H1 (cell line): ENCODE data around the gene MTHFD1. TPM values are rescaled to one million over a fixed set of nuclear protein-coding genes. Genes with fewer than 3 reads are reported as not detected.

Experiments used
- CTCF ChIA-PET: fragments of 300-600 bp; sonication (Branson Sonifier 250); formaldehyde crosslinking; loops from one replicate; lab custom pipeline; 2021; ENCODE audit not compliant: partially characterized antibody; lab: Charles Lee
- POLR2A ChIA-PET: fragments of 300-600 bp; sonication (Branson Sonifier 250); formaldehyde crosslinking; loops from one replicate; lab custom pipeline; 2021; ENCODE audit warnings: inconsistent platforms; ENCODE audit not compliant: partially characterized antibody; lab: Charles Lee
- DNase-seq, 2 experiments: peaks; one replicate each; pipeline versions ENCODE4 v3.0.0 to v3.0.0-alpha.2; 2010 to 2022; ENCODE audit warnings: low spot score in 2 of 2, low read depth in 1 of 2, mixed read lengths in 1 of 2
- FAIRE-seq: peaks from 2 replicates; lab custom pipeline; 2011; peaks lifted over from hg19 to GRCh38; lab: Jason Lieb, UNC
- H2AFZ ChIP-seq: 2 replicates; pipeline ENCODE4 v1.8.1; 2012; ENCODE audit warnings: low read length, inconsistent platforms
- H2AK5ac ChIP-seq: 2 replicates; pipeline ENCODE4 v1.6.1; 2013; ENCODE audit warnings: low read depth, low read length
- H2BK120ac ChIP-seq: replicated peaks from 2 replicates; pipeline ENCODE3; 2013; ENCODE audit warnings: low read depth, low read length, inconsistent platforms
- H2BK12ac ChIP-seq: 2 replicates; pipeline ENCODE4 v1.6.1; 2013; ENCODE audit warnings: low read depth, low read length
- H2BK15ac ChIP-seq: 2 replicates; pipeline ENCODE4 v1.6.1; 2013; ENCODE audit warnings: low read length
- H2BK20ac ChIP-seq: 2 replicates; pipeline ENCODE4 v1.6.1; 2013; ENCODE audit warnings: low read length
- H2BK5ac ChIP-seq: 2 replicates; pipeline ENCODE4 v1.6.1; 2013; ENCODE audit warnings: low read depth, low read length
- H3K14ac ChIP-seq: 2 replicates; pipeline ENCODE4 v1.6.1; 2013; ENCODE audit warnings: inconsistent platforms; ENCODE audit not compliant: insufficient read length
- H3K18ac ChIP-seq: 2 replicates; pipeline ENCODE4 v1.6.1; 2013; ENCODE audit warnings: low read length; ENCODE audit errors: extremely low read depth
- H3K23ac ChIP-seq: 2 replicates; pipeline ENCODE4 v1.6.1; 2013; ENCODE audit warnings: inconsistent platforms; ENCODE audit not compliant: insufficient read length
- H3K23me2 ChIP-seq: 2 replicates; pipeline ENCODE4 v1.6.1; 2013; ENCODE audit warnings: low read depth, low read length
- H3K27ac ChIP-seq: 2 replicates; pipeline ENCODE4 v1.6.1; 2011; ENCODE audit warnings: low read depth, low read length, inconsistent platforms
- H3K27me3 ChIP-seq, 4 experiments: replicated peaks in 1 of 4; 1 replicate in 1 of 4; 2 replicates in 3 of 4; pipeline versions ENCODE4 v1.6.1 to v1.8.1; 2011 to 2013; ENCODE audit warnings: low read length in 3 of 4, mild to moderate bottlenecking in 3 of 4, inconsistent platforms in 2 of 4, mixed read lengths in 2 of 4, moderate library complexity in 1 of 4; ENCODE audit not compliant: control insufficient read depth in 3 of 4, insufficient read depth in 3 of 4; ENCODE audit errors: extremely low read depth in 1 of 4
- H3K36me3 ChIP-seq, 4 experiments: 2 replicates each; pipeline versions ENCODE4 v1.6.1 to v1.8.1; 2011 to 2013; ENCODE audit warnings: mild to moderate bottlenecking in 4 of 4, low read length in 3 of 4, moderate library complexity in 2 of 4, control low read depth in 1 of 4, inconsistent platforms in 1 of 4; ENCODE audit not compliant: insufficient read depth in 4 of 4, control insufficient read depth in 2 of 4
- H3K4ac ChIP-seq: replicated peaks from 2 replicates; pipeline ENCODE3; 2013; ENCODE audit warnings: low read length, low read depth, mixed read lengths, inconsistent platforms; ENCODE audit not compliant: insufficient read length
- H3K4me1 ChIP-seq, 4 experiments: replicated peaks in 1 of 4; 1 replicate in 1 of 4; 2 replicates in 3 of 4; pipeline versions ENCODE4 v1.6.1 to v1.8.1; 2011 to 2013; ENCODE audit warnings: low read length in 3 of 4, inconsistent platforms in 2 of 4, mixed read lengths in 1 of 4; ENCODE audit not compliant: insufficient read depth in 4 of 4, control insufficient read depth in 3 of 4
- H3K4me2 ChIP-seq, 2 experiments: 2 replicates each; pipeline versions ENCODE4 v1.6.1 to v1.8.1; 2011 to 2013; ENCODE audit warnings: low read depth in 2 of 2, low read length in 2 of 2, control low read depth in 1 of 2, inconsistent platforms in 1 of 2, mild to moderate bottlenecking in 1 of 2; ENCODE audit not compliant: insufficient read depth in 1 of 2
- H3K4me3 ChIP-seq, 4 experiments: fragments of 200-600, 300-600 bp in 1 of 4; sonication (generic), shearing (Covaris generic), sonication (Bioruptor Twin) in 1 of 4; 2 replicates each; pipeline versions ENCODE4 v1.5.1 to v1.8.1; 2011 to 2016; ENCODE audit warnings: low read length in 4 of 4, low read depth in 3 of 4, control low read depth in 2 of 4, inconsistent platforms in 2 of 4, mild to moderate bottlenecking in 2 of 4, mixed read lengths in 1 of 4, moderate library complexity in 1 of 4; ENCODE audit not compliant: insufficient read depth in 2 of 4; ENCODE audit errors: extremely low read depth in 1 of 4
- H3K56ac ChIP-seq: replicated peaks from 2 replicates; pipeline ENCODE3; 2013; ENCODE audit warnings: low read depth, mild to moderate bottlenecking, mixed read lengths, low read length, inconsistent platforms; ENCODE audit not compliant: insufficient read length
- H3K79me1 ChIP-seq: 2 replicates; pipeline ENCODE4 v1.6.1; 2013; ENCODE audit warnings: low read depth, low read length, control low read depth
- H3K79me2 ChIP-seq, 2 experiments: 2 replicates each; pipeline versions ENCODE4 v1.6.1 to v1.8.1; 2012 to 2013; ENCODE audit warnings: low read length in 2 of 2, mild to moderate bottlenecking in 2 of 2, inconsistent platforms in 1 of 2; ENCODE audit not compliant: insufficient read depth in 2 of 2, control insufficient read depth in 1 of 2
- H3K9ac ChIP-seq, 4 experiments: replicated peaks in 1 of 4; 1 replicate in 1 of 4; 2 replicates in 3 of 4; pipeline versions ENCODE4 v1.6.1 to v1.8.1; 2011 to 2013; ENCODE audit warnings: low read depth in 3 of 4, low read length in 3 of 4, control low read depth in 2 of 4, mild to moderate bottlenecking in 2 of 4, moderate library complexity in 2 of 4, inconsistent platforms in 1 of 4; ENCODE audit errors: extremely low read depth in 1 of 4
- H3K9me3 ChIP-seq, 2 experiments: 2 replicates each; pipeline versions ENCODE4 v1.6.1 to v1.8.1; 2012 to 2013; ENCODE audit warnings: mild to moderate bottlenecking in 2 of 2, moderate library complexity in 2 of 2, control low read depth in 1 of 2, inconsistent platforms in 1 of 2, low read depth in 1 of 2, low read length in 1 of 2, mixed read lengths in 1 of 2; ENCODE audit not compliant: insufficient read depth in 2 of 2
- H4K20me1 ChIP-seq, 2 experiments: replicated peaks in 1 of 2; 2 replicates each; pipeline versions ENCODE3 to v1.8.1; 2011 to 2013; ENCODE audit warnings: inconsistent platforms in 2 of 2, low read length in 2 of 2, mild to moderate bottlenecking in 1 of 2; ENCODE audit not compliant: insufficient read depth in 2 of 2, control insufficient read depth in 1 of 2
- H4K5ac ChIP-seq: 2 replicates; pipeline ENCODE4 v1.6.1; 2013; ENCODE audit warnings: low read length, low read depth, mixed read lengths, inconsistent platforms; ENCODE audit not compliant: insufficient read length
- H4K8ac ChIP-seq: 2 replicates; pipeline ENCODE4 v1.8.0; 2013; ENCODE audit warnings: mild to moderate bottlenecking, moderate library complexity, low read length, inconsistent platforms; ENCODE audit not compliant: insufficient read depth; ENCODE audit errors: extremely low read depth
- H4K91ac ChIP-seq: replicated peaks from 2 replicates; pipeline ENCODE3; 2013; ENCODE audit warnings: low read length, mixed read lengths, inconsistent platforms; ENCODE audit not compliant: insufficient read length
- CREB1 ChIP-seq: IDR thresholded peaks from 2 replicates; pipeline ENCODE4 v1.6.1; 2012; ENCODE audit warnings: inconsistent platforms
- RAD21 ChIP-seq, 2 experiments: IDR thresholded peaks in 1 of 2; conservative IDR thresholded peaks in 1 of 2; 2 replicates each; pipeline ENCODE4 v1.6.1; 2011; ENCODE audit warnings: low read depth in 2 of 2, low read length in 2 of 2, improper control_type of control experiment in 1 of 2, inconsistent platforms in 1 of 2, mild to moderate bottlenecking in 1 of 2, moderate library complexity in 1 of 2
- RBBP5 ChIP-seq: IDR thresholded peaks from 2 replicates; pipeline ENCODE4 v1.7.1; 2012; ENCODE audit warnings: low read depth, mild to moderate bottlenecking, inconsistent platforms, low read length, moderate library complexity, borderline replicate concordance
- SAP30 ChIP-seq: fragments of 300-600 bp; sonication (generic); IDR thresholded peaks from 2 replicates; pipeline ENCODE4 v1.7.1; 2012; ENCODE audit warnings: low read length, moderate library complexity, mild to moderate bottlenecking, inconsistent platforms; ENCODE audit not compliant: insufficient read depth, insufficient replicate concordance
- TEAD4 ChIP-seq: IDR thresholded peaks from 2 replicates; pipeline ENCODE4 v1.6.1; 2012; ENCODE audit warnings: low read depth, low read length, inconsistent platforms, mixed read lengths
- YY1 ChIP-seq: IDR thresholded peaks from 2 replicates; pipeline ENCODE4 v1.6.1; 2011; ENCODE audit warnings: low read depth, mild to moderate bottlenecking, low read length
- WGBS, 2 experiments: shearing (Covaris generic) in 1 of 2; methylation state at CpG; one replicate each; pipeline versions ENCODE4 v1.1.6 to v1.1.7; 2013 to 2015; ENCODE audit warnings: low lambda C conversion rate in 2 of 2, mixed read lengths in 2 of 2, inconsistent platforms in 1 of 2, low coverage in 1 of 2, missing lambda C conversion rate in 1 of 2; ENCODE audit not compliant: insufficient replicate concordance in 2 of 2, insufficient coverage in 1 of 2, insufficient read length in 1 of 2; ENCODE audit errors: extremely low coverage in 1 of 2, missing lambda C conversion rate in 1 of 2; 5-methylcytosine and 5-hydroxymethylcytosine counted together
- polyA plus RNA-seq, 7 experiments: library from polyadenylated mRNA; depleted of rRNA in 3 of 7; stranded (reverse) in 5 of 7; unstranded in 2 of 7; fragments of >200 nt in 5 of 7; fragments of 200-250 nt in 2 of 7; gene quantifications; 1 replicate in 5 of 7; 2 replicates in 1 of 7; 4 replicates in 1 of 7; pipeline versions ENCODE4 v1.2.1 to v1.2.3, GENCODE V29; 2011 to 2013; ENCODE audit warnings: missing spikeins in 2 of 7, mixed read lengths in 2 of 7
- total RNA-seq: library from RNA; stranded (reverse); fragmentation: NEBNext Ultra II Directional; extraction: Animal tissue kit (Norgen Biotek cat#: 25700); gene quantifications from 2 replicates; pipeline ENCODE4 v1.2.1, GENCODE V29; 2021

Gene MTHFD1
- total and polyA plus RNA-seq, 2 of the 8 experiments (the other 6 are each of a cell fraction or from before 2014, with no cell fraction given), result 79.7 to 332 TPM

DNA sequence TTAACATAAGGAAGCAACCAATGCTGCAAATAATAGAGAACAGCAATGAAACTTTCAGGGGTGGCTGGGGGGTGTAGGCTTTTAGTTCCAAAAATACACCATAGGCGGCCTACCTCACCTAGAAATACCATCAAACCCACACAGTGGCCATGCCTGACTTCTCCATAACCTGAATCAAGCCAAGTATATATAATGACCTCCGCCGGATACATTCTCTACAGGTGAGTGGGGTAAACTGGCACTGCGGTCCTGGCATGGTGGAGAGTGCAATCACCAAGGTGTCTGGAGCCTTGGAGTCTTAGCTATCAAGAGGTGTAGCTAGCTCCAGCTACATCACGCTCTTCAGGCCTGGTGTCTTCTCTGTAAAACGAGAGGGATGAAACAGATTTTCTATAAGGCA lies 114.3 kb downstream of the MTHFD1 start:
- Histone ChIP-seq H2BK15ac (no peak overlapping the region), H3K9ac (peak overlapping the region in 3 of 4 experiments; percentile 75 to 96 (median 95); a peak in 5 of 7 replicates), H2AFZ (no peak overlapping the region), H3K4me2 (peak overlapping the region; percentile 97), H4K8ac (no peak overlapping the region), H3K23ac (no peak overlapping the region), H3K23me2 (peaks cover 19% of the 10 kb centered on the region), H2AK5ac (no peak overlapping the region), H2BK5ac (no peak overlapping the region), H2BK12ac (no peak overlapping the region; the same call in 1 of the 2 replicates), H4K20me1 (peaks cover 3 to 6% of the 10 kb centered on the region in 2 experiments), H4K5ac (no peak overlapping the region), H3K27ac (no peak overlapping the region), H3K27me3 (no peaks in the 10 kb centered on the region), H3K79me2 (peaks cover 11 to 60% of the 10 kb centered on the region in 2 experiments; a peak in 3 of 4 replicates), H4K91ac (no peak overlapping the region), H3K4ac (no peak overlapping the region), H2BK20ac (no peak overlapping the region), H3K4me3 (peak overlapping the region; percentile 68 to 93 (median 78); a peak in 7 of 8 replicates), H3K36me3 (no peaks in the 10 kb centered on the region; a peak in 1 of 8 replicates), H3K4me1 (peaks cover 2 to 10% (median 7%) of the 10 kb centered on the region in 4 experiments; a peak in 4 of 7 replicates), H3K14ac (no peak overlapping the region), H3K9me3 (no peaks in the 10 kb centered on the region), H3K56ac (no peak overlapping the region), H2BK120ac (no peak overlapping the region), H3K18ac (no peak overlapping the region), H3K79me1 (peaks cover 4% of the 10 kb centered on the region)
- 88% methylated on average over 6 of the region's 6 CpGs; no CpG with 5 or more reads in 1 of the 2 experiments for WGBS, 2 experiments
- FAIRE-seq (no peak), DNase-seq (no peak)
- CTCF ChIA-PET, result interaction anchor here (0.6 to 1.7 kb wide), 10 partner anchors 8 to 268 kb away, joined by 3 to 4 read pairs (median 3); no protein-coding TSS in a partner anchor
- POLR2A ChIA-PET, result interaction anchor here (0.6 to 4.4 kb wide), 13 partner anchors 9 to 207 kb away, joined by 3 to 52 read pairs (median 4); partner anchors contain the start of genes AKAP5 and HSPA2
- TF ChIP-seq RAD21 (IDR thresholded peaks at IDR 0.05 in 1 of 2, conservative IDR thresholded peaks at IDR 0.05 in 1 of 2; ENCODE audit: low read depth in 2 of 2, low read length in 2 of 2) (no peak), SAP30 (no peak), CREB1 (no peak), RBBP5 (no peak), TEAD4 (no peak), YY1 (no peak)
